ENCODE measurements around the gene WBP2NL. TPM values are rescaled to one million over a fixed set of nuclear protein-coding genes. Genes with fewer than 3 reads are reported as not detected.

The WBP2NL gene
- total and polyA plus RNA-seq, 2 donors (not counting 1 experiment from before 2014, with no cell fraction given): 1.6 to 10.4 TPM

- no peaks in the 10 kb centered on the region for H3K9me3 Mint-ChIP-seq (ENCODE audit: insufficient read depth)
- H3K27ac Mint-ChIP-seq: peak overlapping the region; percentile 77
- Histone ChIP-seq H3K4me1 (ENCODE audit: control insufficient read depth in 2 of 2, insufficient read depth in 2 of 2, low read length in 2 of 2) (peaks cover 28 to 61% of the 10 kb centered on the region in 2 donors), H3K9me3 (ENCODE audit: control extremely low read depth in 1 of 3, control insufficient read depth in 2 of 3, insufficient read depth in 1 of 3, low read length in 2 of 3) (no peaks in the 10 kb centered on the region), H3K27me3 (replicated peaks in 1 of 4; ENCODE audit: control extremely low read depth in 1 of 4, control insufficient read depth in 3 of 4, insufficient read depth in 4 of 4, low read length in 3 of 4) (peaks cover 0 to 10% (median 0%) of the 10 kb centered on the region in 4 experiments), H3K79me2 (ENCODE audit: control insufficient read depth, insufficient read depth, low read length) (no peaks in the 10 kb centered on the region), H4K20me1 (ENCODE audit: control insufficient read depth, insufficient read depth, low read length, poor library complexity, severe bottlenecking) (no peaks in the 10 kb centered on the region), H3K27ac (ENCODE audit: low read length in 2 of 2) (peak overlapping the region in 1 of 2 donors; percentile 24), H3K36me3 (replicated peaks in 1 of 2; ENCODE audit: control extremely low read depth in 1 of 2, control insufficient read depth in 1 of 2, extremely low read depth in 1 of 2, insufficient read depth in 2 of 2, low read length in 1 of 2) (no peaks in the 10 kb centered on the region), H3K9ac (ENCODE audit: low read length) (peak overlapping the region; percentile 5), H2AFZ (ENCODE audit: insufficient read depth, low read depth, low read length, poor library complexity, severe bottlenecking) (peak overlapping the region; percentile 5), H3K4me2 (replicated peaks; ENCODE audit: low read depth, low read length, poor library complexity, severe bottlenecking) (peak overlapping the region; percentile 38), H3K4me3 (ENCODE audit: control extremely low read depth in 1 of 5, extremely low read depth in 1 of 5, insufficient read depth in 1 of 5, low read depth in 2 of 5, low read length in 4 of 5) (no peak overlapping the region)
- DNase-seq (peak; percentile 64), ATAC-seq (ENCODE audit: low read depth) (no peak)
- intact Hi-C loops (cut with micrococcal nuclease): no loop called here
- 50% methylated on average over 7 of the region's 7 CpGs for WGBS (ENCODE audit: insufficient coverage)
- ChIA-PET POLR2A (interaction anchor here (0.5 to 1.7 kb wide), 3 partner anchors 9 to 110 kb away, joined by 4 to 11 read pairs (median 6); no protein-coding TSS in a partner anchor), CTCF (interaction anchor here (0.6 to 6.1 kb wide), 7 partner anchors 8 to 251 kb away, joined by 3 to 53 read pairs (median 4); partner anchors contain the start of genes MEI1 and NDUFA6)
- peaks cover 55% of the 10 kb centered on the region for H3K4me1 Mint-ChIP-seq
- H3K4me3 Mint-ChIP-seq: peak overlapping the region; percentile 43
- TF ChIP-seq EZH2 (IDR thresholded peaks at IDR 0.05; ENCODE audit: borderline replicate concordance, insufficient read depth, low read depth, low read length, poor library complexity, severe bottlenecking) (no peak), CTCF (IDR thresholded peaks at IDR 0.05) (no peak)
- H3K27me3 Mint-ChIP-seq: no peaks in the 10 kb centered on the region
Observed at GRCh38 chr22:41949297-41949965, 49.2 kb upstream of the WBP2NL start.

- Histone ChIP-seq H3K4me1 (ENCODE audit: control insufficient read depth in 2 of 2, insufficient read depth in 2 of 2, low read length in 2 of 2) (peaks cover 18 to 48% of the 10 kb centered on the region in 2 donors), H2AFZ (ENCODE audit: insufficient read depth, low read depth, low read length, poor library complexity, severe bottlenecking) (no peak within 1 kb of the TSS), H3K27ac (ENCODE audit: low read length in 2 of 2) (no peak within 1 kb of the TSS), H3K4me3 (ENCODE audit: control extremely low read depth in 1 of 5, extremely low read depth in 1 of 5, insufficient read depth in 1 of 5, low read depth in 2 of 5, low read length in 4 of 5) (no peak within 1 kb of the TSS), H4K20me1 (ENCODE audit: control insufficient read depth, insufficient read depth, low read length, poor library complexity, severe bottlenecking) (no peaks in the 10 kb centered on the region), H3K9me3 (ENCODE audit: control extremely low read depth in 1 of 3, control insufficient read depth in 2 of 3, insufficient read depth in 1 of 3, low read length in 2 of 3) (no peaks in the 10 kb centered on the region), H3K79me2 (ENCODE audit: control insufficient read depth, insufficient read depth, low read length) (no peaks in the 10 kb centered on the region), H3K36me3 (replicated peaks in 1 of 2; ENCODE audit: control extremely low read depth in 1 of 2, control insufficient read depth in 1 of 2, extremely low read depth in 1 of 2, insufficient read depth in 2 of 2, low read length in 1 of 2) (no peaks in the 10 kb centered on the region), H3K9ac (ENCODE audit: low read length) (no peak within 1 kb of the TSS), H3K4me2 (replicated peaks; ENCODE audit: low read depth, low read length, poor library complexity, severe bottlenecking) (peak within 1 kb of the TSS; percentile 46), H3K27me3 (replicated peaks in 1 of 4; ENCODE audit: control extremely low read depth in 1 of 4, control insufficient read depth in 3 of 4, insufficient read depth in 4 of 4, low read length in 3 of 4) (no peaks in the 10 kb centered on the region)
- Mint-ChIP-seq H3K27ac (peak within 1 kb of the TSS; percentile 51), H3K9me3 (ENCODE audit: insufficient read depth) (no peaks in the 10 kb centered on the region), H3K4me1 (peaks cover 48% of the 10 kb centered on the region), H3K27me3 (no peaks in the 10 kb centered on the region), H3K4me3 (peak within 1 kb of the TSS; percentile 32)
- peak; percentile 79 for DNase-seq
- intact Hi-C loops (cut with micrococcal nuclease): no loop called here
- ChIA-PET POLR2A (interaction anchor here (0.6 to 1.9 kb wide), 5 partner anchors 11 to 119 kb away, joined by 3 to 9 read pairs (median 4); partner anchors contain the start of genes SREBF2 and WBP2NL), CTCF (interaction anchor here (0.7 to 6.1 kb wide), 9 partner anchors 8 to 486 kb away, joined by 3 to 53 read pairs (median 4); partner anchors contain the start of gene MEI1)
- WGBS (ENCODE audit: insufficient coverage): 32% methylated on average over 13 of the region's 16 CpGs
- TF ChIP-seq CTCF (IDR thresholded peaks at IDR 0.05) (peak; percentile 30), EZH2 (IDR thresholded peaks at IDR 0.05; ENCODE audit: borderline replicate concordance, insufficient read depth, low read depth, low read length, poor library complexity, severe bottlenecking) (no peak)
- ATAC-seq (ENCODE audit: low read depth): peak; percentile 92
Observed at GRCh38 chr22:41951898-41952474, 46.6 kb upstream of the WBP2NL start, which contains the start of gene SMIM45. SMIM45 (plus strand) TSS chr22:41952150.

Measured in B cell (primary cell).